GM12875 (cell line): ENCODE results near the gene IGSF3.

Experiments
- H3K4me3 ChIP-seq: one replicate; pipeline ENCODE4 v1.5.1; 2011; ENCODE audit warnings: low read depth, low read length, control low read depth
- CTCF ChIP-seq: IDR thresholded peaks from 2 replicates; pipeline ENCODE4 v1.5.1; 2011; ENCODE audit warnings: low read depth, mild to moderate bottlenecking, control low read depth, inconsistent platforms, low read length, moderate library complexity, borderline replicate concordance; ENCODE audit not compliant: insufficient read depth

The IGSF3 gene

GRCh38 chr1:116667575-116668105 is at the start of gene IGSF3:
Gene IGSF3, minus strand, starts transcription at chr1:116667733. Its CDS starts 1,407 bp downstream, at chr1:116666326.
- TF ChIP-seq CTCF, result no peak
- H3K4me3 ChIP-seq, result peak within 1 kb of the TSS; percentile 66

- no peak for TF ChIP-seq CTCF
- no peak overlapping the region for H3K4me3 ChIP-seq
Observed at GRCh38 chr1:116717318-116717717, 49.8 kb upstream of the IGSF3 start.

GRCh38 chr1:116716391-116716790 is 48.9 kb upstream of the IGSF3 start:
- TF ChIP-seq CTCF, result no peak
- H3K4me3 ChIP-seq, result no peak overlapping the region

GRCh38 chr1:116713474-116713873 is 45.9 kb upstream of the IGSF3 start:
- H3K4me3 ChIP-seq, result no peak overlapping the region
- no peak for TF ChIP-seq CTCF

GRCh38 chr1:116712510-116712909 is 45.0 kb upstream of the IGSF3 start:
- no peak for TF ChIP-seq CTCF
- no peak overlapping the region for H3K4me3 ChIP-seq

- TF ChIP-seq CTCF, result no peak
- no peak overlapping the region for H3K4me3 ChIP-seq
Observed at GRCh38 chr1:116711263-116711840, 43.8 kb upstream of the IGSF3 start.

GRCh38 chr1:116710420-116711262 is 43.1 kb upstream of the IGSF3 start:
- no peak overlapping the region for H3K4me3 ChIP-seq
- TF ChIP-seq CTCF, result no peak
